HG03571 (cell line): ENCODE measurements around the gene AGBL5.
"Not testable (repeated sequence)": the region's sequence is repeated elsewhere in the genome, so short reads cannot be mapped to it uniquely, and the experiment has no call there.

Experiments
- ATAC-seq: cut with Tn5 transposase; IDR thresholded peaks from one replicate; pipeline ENCODE4 v1.9.1; 2021; ENCODE audit not compliant: unreplicated experiment

AGBL5 gene

DNA sequence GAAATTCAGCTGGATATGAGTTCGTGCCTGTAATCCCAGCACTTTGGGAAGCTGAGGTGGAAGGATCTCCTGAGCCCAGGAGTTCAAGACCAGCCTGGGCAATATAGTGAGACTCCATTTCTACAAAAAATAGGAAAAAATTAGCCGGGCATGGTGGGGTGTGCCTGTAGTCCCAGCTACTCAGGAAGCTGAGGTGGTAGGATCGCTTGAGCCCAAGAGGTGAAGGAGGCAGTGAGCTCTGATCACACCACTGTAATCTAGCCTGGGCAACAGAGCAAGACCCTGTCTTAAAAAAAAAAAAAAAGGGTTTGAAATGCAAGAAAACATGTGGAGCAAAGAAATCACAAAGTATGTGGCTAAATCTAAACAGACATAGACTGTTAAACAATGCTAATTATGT is 57.6 kb downstream of the AGBL5 start:
- ATAC-seq = no peak

DNA sequence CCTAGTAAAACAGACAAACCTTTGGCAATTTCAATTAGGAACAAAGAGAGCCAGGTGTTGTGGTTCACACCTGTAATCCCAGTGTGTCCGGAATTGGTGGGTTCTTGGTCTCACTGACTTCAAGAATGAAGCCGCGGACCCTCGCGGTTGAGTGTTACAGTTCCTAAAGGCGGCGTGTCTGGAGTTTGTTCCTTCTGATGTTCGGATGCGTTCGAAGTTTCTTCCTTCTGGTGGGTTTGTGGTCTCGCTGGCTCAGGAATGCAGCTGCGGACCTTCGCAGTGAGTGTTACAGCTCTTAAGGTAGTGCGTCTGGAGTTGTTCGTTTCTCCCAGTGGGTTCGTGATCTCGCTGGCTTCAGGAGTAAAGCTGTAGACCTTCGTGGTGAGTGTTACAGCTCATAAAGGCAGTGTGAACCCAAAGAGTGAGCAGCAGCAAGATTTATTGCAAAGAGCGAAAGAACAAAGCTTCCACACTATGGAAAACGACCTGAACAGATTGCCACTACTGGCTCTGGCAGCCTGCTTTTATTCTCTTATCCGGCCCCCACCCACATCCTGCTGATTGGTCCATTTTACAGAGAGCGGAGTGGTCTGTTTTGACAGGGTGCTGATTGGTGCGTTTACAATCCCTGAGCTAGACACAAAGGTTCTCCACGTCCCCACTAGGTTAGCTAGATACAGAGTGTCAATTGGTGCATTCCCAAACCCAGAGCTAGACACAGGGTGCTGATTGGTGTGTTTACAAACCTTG is 59.3 kb downstream of the AGBL5 start:
- not testable (repeated sequence) for ATAC-seq

GRCh38 chr2:27111392-27112078 is 60.1 kb downstream of the AGBL5 start:
- not testable (repeated sequence) for ATAC-seq

DNA sequence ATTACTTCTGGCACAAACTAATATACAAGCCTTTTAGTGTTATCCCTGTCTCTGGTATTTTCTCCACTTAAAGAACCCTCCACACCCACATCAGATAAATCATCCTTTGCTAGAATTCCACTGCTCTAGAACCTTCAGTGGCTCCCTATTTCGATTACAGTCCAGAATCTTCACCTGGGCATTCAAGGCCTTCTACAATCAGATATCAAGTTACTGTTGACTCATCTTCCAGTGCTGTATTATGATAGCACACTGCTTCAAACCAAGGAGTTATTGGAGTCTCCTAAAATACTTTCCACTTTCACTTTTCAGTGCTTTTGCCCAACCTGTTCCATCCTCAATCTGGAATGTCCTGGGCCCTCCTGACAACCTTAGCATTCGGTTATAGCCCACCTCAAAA is 64.1 kb downstream of the AGBL5 start:
- no peak for ATAC-seq

DNA sequence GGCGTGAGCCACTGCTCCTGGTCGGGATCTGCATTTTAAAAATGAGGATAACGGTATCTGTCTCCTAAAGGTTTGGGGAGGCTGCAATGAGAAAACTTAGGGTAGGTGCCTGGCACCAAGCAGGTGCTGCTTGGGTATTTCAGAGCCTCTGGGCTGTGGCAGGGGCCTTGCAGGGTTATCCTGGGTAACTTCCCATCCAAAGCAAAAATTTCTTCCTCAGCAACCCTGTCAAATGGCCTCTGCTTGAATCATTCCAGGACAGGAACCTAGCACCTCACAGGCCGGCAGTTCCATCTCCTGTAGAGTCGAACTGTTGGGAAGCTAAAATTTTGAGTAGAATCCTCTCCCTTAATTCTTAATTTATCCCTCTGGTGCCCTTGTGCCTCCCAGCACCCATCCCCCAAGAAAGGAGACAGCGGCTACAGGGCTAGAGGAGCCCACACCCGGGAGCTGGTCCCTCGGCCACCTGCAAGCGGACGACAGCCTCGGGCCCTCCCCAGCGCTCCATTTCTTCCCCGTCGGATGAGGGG is 66.6 kb downstream of the AGBL5 start:
- ATAC-seq = no peak

DNA sequence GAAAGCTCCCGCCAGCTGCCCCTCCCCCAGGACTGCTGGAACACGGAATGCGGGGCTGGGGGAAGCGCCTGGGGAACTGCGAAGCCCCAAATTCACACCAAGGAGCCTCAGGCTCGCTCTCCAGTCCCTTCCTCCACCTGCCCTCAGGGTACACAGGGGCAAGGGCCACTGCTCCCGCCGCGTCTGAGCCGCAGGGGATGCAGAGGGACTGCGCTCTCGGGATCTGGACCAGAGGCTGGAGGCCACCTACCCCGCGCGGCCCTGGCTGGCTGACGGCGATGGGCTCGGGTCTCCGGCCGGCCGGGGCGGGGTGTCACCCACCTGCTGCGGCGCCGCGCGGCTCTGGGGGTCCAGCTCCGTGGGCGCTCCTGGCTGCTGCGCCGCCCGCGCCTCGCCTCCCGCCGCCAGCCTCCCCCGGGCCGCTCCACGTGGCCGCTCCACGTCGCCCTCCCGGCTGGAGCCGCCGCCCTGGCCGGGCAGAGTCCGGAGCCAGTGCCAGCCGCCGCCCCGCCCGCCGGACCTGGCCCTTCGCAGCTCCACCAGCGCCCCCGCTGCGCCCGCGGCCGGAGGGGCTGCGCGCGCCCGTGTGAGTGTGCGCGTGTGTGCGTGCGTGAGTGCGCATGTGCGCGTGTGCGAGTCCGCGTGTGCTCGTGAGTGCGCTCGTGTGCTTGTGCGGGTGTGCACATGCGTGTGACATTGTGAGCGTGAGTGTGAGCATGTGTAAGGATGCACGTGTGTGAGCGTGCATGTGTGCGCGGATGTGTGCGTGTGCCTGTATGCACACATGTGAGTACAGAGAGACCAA is 67.3 kb downstream of the AGBL5 start, which contains the start of gene CGREF1:
CGREF1 (minus strand) TSS at position 604 of the 805 bp plus-strand sequence. CDS start 14,762 bp downstream, outside the sequence.
- ATAC-seq = no peak

DNA sequence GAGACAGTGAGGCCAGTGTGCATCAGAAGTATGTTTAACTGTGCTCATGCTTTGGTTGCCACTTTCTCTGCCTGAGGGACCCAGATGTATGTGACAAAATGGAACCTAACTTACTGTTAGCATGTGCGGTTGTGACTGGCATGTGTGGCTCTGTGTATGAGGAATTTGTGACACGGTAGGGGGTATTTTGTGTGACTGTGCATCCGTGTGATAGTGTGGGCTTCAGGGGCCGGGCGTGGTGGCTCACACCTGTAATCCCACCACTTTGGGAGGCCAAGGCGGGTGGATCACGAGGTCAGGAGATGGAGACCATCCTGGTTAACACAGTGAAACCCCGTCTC is 67.8 kb downstream of the AGBL5 start:
- not testable (repeated sequence) for ATAC-seq
